SK-N-SH (cell line): ENCODE measurements around the gene PTPN14. TPM values are rescaled to one million over a fixed set of nuclear protein-coding genes. Genes with fewer than 3 reads are reported as not detected.

Source experiments
- CTCF ChIA-PET: fragments of 300-600, 350-600 bp; formaldehyde crosslinking; extraction: SDS; loops from one replicate; lab custom pipeline; 2021; lab: Yijun Ruan, JAX
- POLR2A ChIA-PET: fragments of 350-600 bp; sonication (Branson Sonifier 250); formaldehyde crosslinking; extraction: SDS; loops from one replicate; lab custom pipeline; 2020; ENCODE audit warnings: antibody characterized with exemption, inconsistent platforms; lab: Yijun Ruan, JAX
- DNase-seq: peaks from one replicate; pipeline ENCODE4 v3.0.0; 2012
- H2AFZ ChIP-seq: fragments of 200-600 bp; sonication (generic); 2 replicates; pipeline ENCODE4 v1.8.1; 2016; ENCODE audit warnings: antibody characterized with exemption, mild to moderate bottlenecking, low read depth
- H3F3A ChIP-seq: fragments of 200-600 bp; sonication (generic); replicated peaks from 2 replicates; pipeline ENCODE3; 2016; ENCODE audit warnings: antibody characterized with exemption, mild to moderate bottlenecking; ENCODE audit not compliant: insufficient read depth
- H3K27ac ChIP-seq, 2 experiments: fragments of 200-500 bp in 1 of 2; fragments of 200-600 bp in 1 of 2; sonication (Bioruptor generic) in 1 of 2; sonication (generic), shearing (Covaris generic) in 1 of 2; 2 replicates each; pipeline versions ENCODE4 v1.5.1 to v1.6.1; 2014 to 2016; ENCODE audit warnings: low read depth in 2 of 2, inconsistent platforms in 1 of 2, low read length in 1 of 2, mild to moderate bottlenecking in 1 of 2, mixed read lengths in 1 of 2
- H3K27me3 ChIP-seq: fragments of 200-600 bp; sonication (generic), shearing (Covaris generic); 2 replicates; pipeline ENCODE4 v1.6.1; 2016; ENCODE audit warnings: mixed run types; ENCODE audit not compliant: insufficient read depth
- H3K36me3 ChIP-seq, 2 experiments: fragments of 200-500 bp in 1 of 2; fragments of 200-600 bp in 1 of 2; sonication (Bioruptor generic) in 1 of 2; sonication (generic) in 1 of 2; replicated peaks in 1 of 2; 2 replicates each; pipeline versions ENCODE3 to v1.5.1; 2014 to 2016; ENCODE audit warnings: low read length in 1 of 2, mild to moderate bottlenecking in 1 of 2; ENCODE audit not compliant: insufficient read depth in 2 of 2, control insufficient read depth in 1 of 2
- H3K4me1 ChIP-seq, 2 experiments: fragments of 200-500 bp in 1 of 2; fragments of 200-600 bp in 1 of 2; sonication (Bioruptor generic) in 1 of 2; sonication (generic), shearing (Covaris generic) in 1 of 2; 2 replicates each; pipeline versions ENCODE4 v1.5.1 to v1.6.1; 2014 to 2016; ENCODE audit warnings: low read depth in 1 of 2, low read length in 1 of 2, mixed run types in 1 of 2; ENCODE audit not compliant: insufficient read depth in 2 of 2, control insufficient read depth in 1 of 2
- H3K4me2 ChIP-seq: fragments of 200-600 bp; sonication (generic), shearing (Covaris generic); 2 replicates; pipeline ENCODE4 v1.6.1; 2017; ENCODE audit warnings: mixed run types
- H3K4me3 ChIP-seq, 2 experiments: fragments of 200-500 bp in 1 of 2; fragments of 200-600 bp in 1 of 2; sonication (Bioruptor generic) in 1 of 2; sonication (generic), shearing (Covaris generic) in 1 of 2; 2 replicates each; pipeline versions ENCODE4 v1.5.1 to v1.8.1; 2014 to 2016; ENCODE audit warnings: low read depth in 2 of 2, inconsistent platforms in 1 of 2, low read length in 1 of 2, mild to moderate bottlenecking in 1 of 2, mixed read lengths in 1 of 2, moderate library complexity in 1 of 2
- H3K79me2 ChIP-seq: fragments of 200-600 bp; sonication (generic); 2 replicates; pipeline ENCODE4 v1.8.1; 2017; ENCODE audit warnings: mild to moderate bottlenecking; ENCODE audit not compliant: insufficient read depth
- H3K9ac ChIP-seq: fragments of 200-600 bp; sonication (generic); 2 replicates; pipeline ENCODE4 v1.6.1; 2017; ENCODE audit warnings: mixed run types
- H3K9me2 ChIP-seq: fragments of 200-600 bp; sonication (generic); 2 replicates; pipeline ENCODE4 v1.6.1; 2017; ENCODE audit warnings: mixed run types
- H3K9me3 ChIP-seq: fragments of 200-600 bp; sonication (generic); 2 replicates; pipeline ENCODE4 v1.6.1; 2017; ENCODE audit warnings: mixed run types, mild to moderate bottlenecking, moderate library complexity
- H4K20me1 ChIP-seq: fragments of 200-600 bp; sonication (generic); 2 replicates; pipeline ENCODE4 v1.6.1; 2017; ENCODE audit warnings: mild to moderate bottlenecking, mixed run types; ENCODE audit not compliant: insufficient read depth
- CHD2 ChIP-seq: fragments of 150-350 bp; IDR thresholded peaks from 2 replicates; pipeline ENCODE4 v1.6.1; 2018; ENCODE audit warnings: low read length; ENCODE audit not compliant: partially characterized antibody
- EP300 ChIP-seq, 2 experiments: IDR thresholded peaks; 2 replicates each; pipeline versions ENCODE4 v1.4.0 to v1.6.1; 2012; ENCODE audit warnings: borderline replicate concordance in 1 of 2, low read depth in 1 of 2, low read length in 1 of 2
- EZH2phosphoT487 ChIP-seq: fragments of 200-600 bp; sonication (generic); IDR thresholded peaks from 2 replicates; pipeline ENCODE4 v1.6.1; 2017; ENCODE audit warnings: low read depth, mixed run types, mild to moderate bottlenecking, antibody characterized with exemption, moderate library complexity, borderline replicate concordance
- FOXM1 ChIP-seq: IDR thresholded peaks from 2 replicates; pipeline ENCODE4 v1.4.0; 2012; ENCODE audit warnings: low read depth, mild to moderate bottlenecking
- JUND ChIP-seq: IDR thresholded peaks from 2 replicates; pipeline ENCODE4 v1.4.0; 2012
- MEF2A ChIP-seq: IDR thresholded peaks from 2 replicates; pipeline ENCODE4 v1.4.0; 2012; ENCODE audit warnings: low read depth, borderline replicate concordance
- MXI1 ChIP-seq: IDR thresholded peaks from 2 replicates; pipeline ENCODE4 v1.6.1; 2012; ENCODE audit warnings: mild to moderate bottlenecking, low read depth, low read length, improper control_type of control experiment
- NFIC ChIP-seq: IDR thresholded peaks from 2 replicates; pipeline ENCODE4 v1.4.0; 2012; ENCODE audit warnings: borderline replicate concordance
- POLR2AphosphoS5 ChIP-seq: IDR thresholded peaks from 2 replicates; pipeline ENCODE4 v1.6.1; 2012; ENCODE audit warnings: low read depth, low read length
- RFX5 ChIP-seq: IDR thresholded peaks from 2 replicates; pipeline ENCODE4 v1.6.1; 2012; ENCODE audit warnings: mild to moderate bottlenecking, improper control_type of control experiment, low read length
- RXRA ChIP-seq: IDR thresholded peaks from 2 replicates; pipeline ENCODE4 v1.4.0; 2012; ENCODE audit warnings: low read depth, mild to moderate bottlenecking, borderline replicate concordance
- SIN3A ChIP-seq: IDR thresholded peaks from 2 replicates; pipeline ENCODE4 v1.6.1; 2012; ENCODE audit warnings: low read depth, mild to moderate bottlenecking, low read length, moderate library complexity, borderline replicate concordance
- TCF12 ChIP-seq: IDR thresholded peaks from 2 replicates; pipeline ENCODE4 v1.4.0; 2012
- TEAD4 ChIP-seq: IDR thresholded peaks from 2 replicates; pipeline ENCODE4 v1.4.0; 2012; ENCODE audit warnings: mild to moderate bottlenecking, borderline replicate concordance; ENCODE audit not compliant: insufficient read depth
- WGBS: methylation state at CpG from one replicate; pipeline ENCODE4 v1.1.6; 2017; ENCODE audit warnings: low lambda C conversion rate; 5-methylcytosine and 5-hydroxymethylcytosine counted together
- polyA plus RNA-seq, 3 experiments: library from polyadenylated mRNA; depleted of rRNA; stranded (reverse); fragments of >200 nt; gene quantifications; 2 replicates each; pipeline ENCODE4 v1.2.3, GENCODE V29; 2012
- TF ChIP-seq, protein P1 (sequence below): fragments of 150-350 bp; IDR thresholded peaks from 2 replicates; pipeline ENCODE4 v1.6.1; 2017; ENCODE audit warnings: antibody characterized with exemption, low read length, low read depth, borderline replicate concordance
- TF ChIP-seq, protein P2 (sequence below): IDR thresholded peaks from 2 replicates; pipeline ENCODE4 v1.4.0; 2012; ENCODE audit warnings: low read depth
- TF ChIP-seq, protein P3 (sequence below): IDR thresholded peaks from 2 replicates; pipeline ENCODE4 v1.6.1; 2012; ENCODE audit warnings: mild to moderate bottlenecking, low read depth, low read length, moderate library complexity
- TF ChIP-seq, protein P4 (sequence below): fragments of 150-350 bp; IDR thresholded peaks from 2 replicates; pipeline ENCODE4 v1.6.1; 2016; ENCODE audit warnings: mild to moderate bottlenecking, low read depth, low read length
- TF ChIP-seq, protein P5 (sequence below): IDR thresholded peaks from 2 replicates; pipeline ENCODE4 v1.4.0; 2012; ENCODE audit warnings: low read depth, borderline replicate concordance
- TF ChIP-seq, protein P6 (sequence below): IDR thresholded peaks from 2 replicates; pipeline ENCODE4; 2012

PTPN14 gene
- polyA plus RNA-seq, 1 of the 3 experiments (the other 2 are of a cell fraction): 12.8 TPM

DNA sequence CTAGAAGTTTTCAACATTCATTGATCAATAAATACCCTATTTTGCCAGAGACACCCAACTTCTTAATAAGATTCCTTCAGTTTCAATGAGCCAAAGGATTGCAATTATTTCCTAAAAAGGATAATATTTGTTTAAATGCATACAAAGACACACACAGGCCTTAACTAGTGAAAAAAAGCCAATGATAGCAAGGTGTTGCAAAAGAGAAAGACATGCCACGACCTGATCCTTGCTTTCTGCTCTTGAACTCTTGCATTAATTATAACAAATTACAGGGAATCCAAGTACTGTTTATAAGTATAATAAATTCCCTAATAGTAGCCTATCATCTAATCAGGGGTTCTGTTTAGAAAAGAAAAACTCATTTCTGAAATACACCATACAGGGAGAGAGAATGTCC is 131.1 kb downstream of the PTPN14 start:
- H3K9me3 ChIP-seq: no peaks in the 10 kb centered on the region
- no peak overlapping the region for H3K4me3 ChIP-seq
- H3K27ac ChIP-seq: peak overlapping the region in 1 of 2 experiments; percentile 91; a peak in 2 of 4 replicates
- H3K79me2 ChIP-seq: peaks cover 94% of the 10 kb centered on the region
- CTCF ChIA-PET: no interaction called here
- H3K36me3 ChIP-seq: no peaks in the 10 kb centered on the region
- TF ChIP-seq, protein P1, sequence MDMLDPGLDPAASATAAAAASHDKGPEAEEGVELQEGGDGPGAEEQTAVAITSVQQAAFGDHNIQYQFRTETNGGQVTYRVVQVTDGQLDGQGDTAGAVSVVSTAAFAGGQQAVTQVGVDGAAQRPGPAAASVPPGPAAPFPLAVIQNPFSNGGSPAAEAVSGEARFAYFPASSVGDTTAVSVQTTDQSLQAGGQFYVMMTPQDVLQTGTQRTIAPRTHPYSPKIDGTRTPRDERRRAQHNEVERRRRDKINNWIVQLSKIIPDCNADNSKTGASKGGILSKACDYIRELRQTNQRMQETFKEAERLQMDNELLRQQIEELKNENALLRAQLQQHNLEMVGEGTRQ: no peak
- TF ChIP-seq MXI1 (no peak), CHD2 (no peak), RFX5 (no peak), EZH2phosphoT487 (no peak), TCF12 (no peak), RXRA (no peak), EP300 (IDR thresholded peaks at IDR 0.05; ENCODE audit: borderline replicate concordance in 1 of 2, low read depth in 1 of 2, low read length in 1 of 2) (no peak), NFIC (no peak), POLR2AphosphoS5 (no peak)
- TF ChIP-seq, protein P2, sequence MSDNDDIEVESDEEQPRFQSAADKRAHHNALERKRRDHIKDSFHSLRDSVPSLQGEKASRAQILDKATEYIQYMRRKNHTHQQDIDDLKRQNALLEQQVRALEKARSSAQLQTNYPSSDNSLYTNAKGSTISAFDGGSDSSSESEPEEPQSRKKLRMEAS: no peak
- TF ChIP-seq, all 33 proteins: peak for 0
- H4K20me1 ChIP-seq: peaks cover 6% of the 10 kb centered on the region
- no peaks in the 10 kb centered on the region for H3K27me3 ChIP-seq
- H3K4me2 ChIP-seq: no peak overlapping the region
- peaks cover 41% of the 10 kb centered on the region for H3F3A ChIP-seq
- POLR2A ChIA-PET: no interaction called here
- WGBS: 53% methylated on average over 1 of the region's 1 CpG
- peaks cover 0 to 79% of the 10 kb centered on the region in 2 experiments for H3K4me1 ChIP-seq
- H3K9me2 ChIP-seq: no peaks in the 10 kb centered on the region
- no peak overlapping the region for H3K9ac ChIP-seq
- no peak overlapping the region for H2AFZ ChIP-seq
- DNase-seq: no peak

DNA sequence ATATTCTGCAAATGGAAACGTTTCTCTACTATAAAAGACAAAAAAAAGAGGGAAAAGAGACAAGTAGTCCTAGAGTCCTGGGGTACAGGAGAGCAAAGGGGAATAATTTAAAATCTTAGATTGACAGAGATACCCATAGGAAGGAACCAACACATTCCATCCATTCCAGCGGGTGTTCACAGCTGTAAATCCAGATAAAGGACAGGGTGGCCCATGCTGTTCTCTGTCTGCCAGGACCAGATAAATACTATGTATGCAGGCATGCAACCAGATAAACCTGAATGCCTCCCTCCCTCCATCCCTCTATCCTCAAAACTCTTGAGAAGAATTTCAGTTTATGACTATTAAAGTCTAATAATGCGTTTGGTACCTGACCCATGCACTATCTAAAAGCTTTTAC is 131.8 kb downstream of the PTPN14 start:
- Histone ChIP-seq H3K36me3 (peaks cover 0 to 5% of the 10 kb centered on the region in 2 experiments), H3K4me3 (no peak overlapping the region), H3K27ac (0 out of 4 replicates have a peak overlapping the region, but pooled peaks of 1 of the 2 experiments have one; percentile 91), H3K4me1 (peaks cover 0 to 74% of the 10 kb centered on the region in 2 experiments), H2AFZ (no peak overlapping the region), H3F3A (peaks cover 39% of the 10 kb centered on the region), H3K79me2 (peaks cover 95% of the 10 kb centered on the region), H3K4me2 (no peak overlapping the region), H4K20me1 (peaks cover 6% of the 10 kb centered on the region), H3K9ac (no peak overlapping the region), H3K9me2 (no peaks in the 10 kb centered on the region), H3K9me3 (no peaks in the 10 kb centered on the region), H3K27me3 (no peaks in the 10 kb centered on the region)
- TF ChIP-seq MEF2A (no peak), FOXM1 (no peak), TEAD4 (no peak), JUND (no peak), RFX5 (no peak), POLR2AphosphoS5 (no peak), CHD2 (no peak), SIN3A (no peak), MXI1 (no peak)
- TF ChIP-seq, protein P3, sequence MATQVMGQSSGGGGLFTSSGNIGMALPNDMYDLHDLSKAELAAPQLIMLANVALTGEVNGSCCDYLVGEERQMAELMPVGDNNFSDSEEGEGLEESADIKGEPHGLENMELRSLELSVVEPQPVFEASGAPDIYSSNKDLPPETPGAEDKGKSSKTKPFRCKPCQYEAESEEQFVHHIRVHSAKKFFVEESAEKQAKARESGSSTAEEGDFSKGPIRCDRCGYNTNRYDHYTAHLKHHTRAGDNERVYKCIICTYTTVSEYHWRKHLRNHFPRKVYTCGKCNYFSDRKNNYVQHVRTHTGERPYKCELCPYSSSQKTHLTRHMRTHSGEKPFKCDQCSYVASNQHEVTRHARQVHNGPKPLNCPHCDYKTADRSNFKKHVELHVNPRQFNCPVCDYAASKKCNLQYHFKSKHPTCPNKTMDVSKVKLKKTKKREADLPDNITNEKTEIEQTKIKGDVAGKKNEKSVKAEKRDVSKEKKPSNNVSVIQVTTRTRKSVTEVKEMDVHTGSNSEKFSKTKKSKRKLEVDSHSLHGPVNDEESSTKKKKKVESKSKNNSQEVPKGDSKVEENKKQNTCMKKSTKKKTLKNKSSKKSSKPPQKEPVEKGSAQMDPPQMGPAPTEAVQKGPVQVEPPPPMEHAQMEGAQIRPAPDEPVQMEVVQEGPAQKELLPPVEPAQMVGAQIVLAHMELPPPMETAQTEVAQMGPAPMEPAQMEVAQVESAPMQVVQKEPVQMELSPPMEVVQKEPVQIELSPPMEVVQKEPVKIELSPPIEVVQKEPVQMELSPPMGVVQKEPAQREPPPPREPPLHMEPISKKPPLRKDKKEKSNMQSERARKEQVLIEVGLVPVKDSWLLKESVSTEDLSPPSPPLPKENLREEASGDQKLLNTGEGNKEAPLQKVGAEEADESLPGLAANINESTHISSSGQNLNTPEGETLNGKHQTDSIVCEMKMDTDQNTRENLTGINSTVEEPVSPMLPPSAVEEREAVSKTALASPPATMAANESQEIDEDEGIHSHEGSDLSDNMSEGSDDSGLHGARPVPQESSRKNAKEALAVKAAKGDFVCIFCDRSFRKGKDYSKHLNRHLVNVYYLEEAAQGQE: no peak
- TF ChIP-seq, protein P4, sequence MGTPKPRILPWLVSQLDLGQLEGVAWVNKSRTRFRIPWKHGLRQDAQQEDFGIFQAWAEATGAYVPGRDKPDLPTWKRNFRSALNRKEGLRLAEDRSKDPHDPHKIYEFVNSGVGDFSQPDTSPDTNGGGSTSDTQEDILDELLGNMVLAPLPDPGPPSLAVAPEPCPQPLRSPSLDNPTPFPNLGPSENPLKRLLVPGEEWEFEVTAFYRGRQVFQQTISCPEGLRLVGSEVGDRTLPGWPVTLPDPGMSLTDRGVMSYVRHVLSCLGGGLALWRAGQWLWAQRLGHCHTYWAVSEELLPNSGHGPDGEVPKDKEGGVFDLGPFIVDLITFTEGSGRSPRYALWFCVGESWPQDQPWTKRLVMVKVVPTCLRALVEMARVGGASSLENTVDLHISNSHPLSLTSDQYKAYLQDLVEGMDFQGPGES: no peak
- TF ChIP-seq, protein P5, sequence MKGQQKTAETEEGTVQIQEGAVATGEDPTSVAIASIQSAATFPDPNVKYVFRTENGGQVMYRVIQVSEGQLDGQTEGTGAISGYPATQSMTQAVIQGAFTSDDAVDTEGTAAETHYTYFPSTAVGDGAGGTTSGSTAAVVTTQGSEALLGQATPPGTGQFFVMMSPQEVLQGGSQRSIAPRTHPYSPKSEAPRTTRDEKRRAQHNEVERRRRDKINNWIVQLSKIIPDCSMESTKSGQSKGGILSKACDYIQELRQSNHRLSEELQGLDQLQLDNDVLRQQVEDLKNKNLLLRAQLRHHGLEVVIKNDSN: no peak
- TF ChIP-seq, protein P6, sequence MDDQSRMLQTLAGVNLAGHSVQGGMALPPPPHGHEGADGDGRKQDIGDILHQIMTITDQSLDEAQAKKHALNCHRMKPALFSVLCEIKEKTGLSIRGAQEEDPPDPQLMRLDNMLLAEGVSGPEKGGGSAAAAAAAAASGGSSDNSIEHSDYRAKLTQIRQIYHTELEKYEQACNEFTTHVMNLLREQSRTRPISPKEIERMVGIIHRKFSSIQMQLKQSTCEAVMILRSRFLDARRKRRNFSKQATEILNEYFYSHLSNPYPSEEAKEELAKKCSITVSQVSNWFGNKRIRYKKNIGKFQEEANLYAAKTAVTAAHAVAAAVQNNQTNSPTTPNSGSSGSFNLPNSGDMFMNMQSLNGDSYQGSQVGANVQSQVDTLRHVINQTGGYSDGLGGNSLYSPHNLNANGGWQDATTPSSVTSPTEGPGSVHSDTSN: no peak
- WGBS: 82% methylated on average over 3 of the region's 3 CpGs
- ChIA-PET CTCF (no interaction called here), POLR2A (no interaction called here)
- DNase-seq: no peak
